G401 (cell line): ENCODE data around the gene PDZD2. TPM values are rescaled to one million over a fixed set of nuclear protein-coding genes. Genes with fewer than 3 reads are reported as not detected.

Experiments used
- DNase-seq: peaks from one replicate; pipeline ENCODE4 v3.0.0-alpha.2; 2015; ENCODE audit warnings: low spot score
- in situ Hi-C: cut with HindIII; loops from 2 replicates; pipeline ENCODE4 v1.10.0; 2016; ENCODE audit warnings: low sequenced_read_pairs, mixed read lengths
- total RNA-seq: library from RNA; depleted of rRNA; stranded (reverse); fragments of >200 nt; shearing (Covaris generic); gene quantifications from 2 replicates; pipeline ENCODE4 v1.2.3, GENCODE V29; 2014

PDZD2 gene
- total RNA-seq, 1 experiment from 2014 or later = 9.3 TPM

- in situ Hi-C loops = no loop called here
These were observed 206.4 kb downstream of the PDZD2 start for GRCh38 chr5:31845361-31845760.

GRCh38 chr5:31846934-31847333, 208.0 kb downstream of the PDZD2 start:
- in situ Hi-C loops = no loop called here
- DNase-seq = no peak

More at GRCh38 chr5:31845361-31845760, 206.4 kb downstream of the PDZD2 start:
- no peak for DNase-seq

GRCh38 chr5:31847354-31847753, 208.4 kb downstream of the PDZD2 start:
- in situ Hi-C loops = no loop called here

GRCh38 chr5:31850981-31851689, 212.2 kb downstream of the PDZD2 start:
- no peak for DNase-seq
- in situ Hi-C loops = no loop called here

More at GRCh38 chr5:31847354-31847753, 208.4 kb downstream of the PDZD2 start:
- peak; percentile 93 for DNase-seq

GRCh38 chr5:31853398-31854135, 214.6 kb downstream of the PDZD2 start:
- no peak for DNase-seq
- in situ Hi-C loops = no loop called here

- DNase-seq = peak; percentile 11
These were observed 215.5 kb downstream of the PDZD2 start for GRCh38 chr5:31854181-31855133.

GRCh38 chr5:31855134-31856040, 216.5 kb downstream of the PDZD2 start:
- DNase-seq = peak; percentile 15
- in situ Hi-C loops = no loop called here

More at GRCh38 chr5:31854181-31855133, 215.5 kb downstream of the PDZD2 start:
- in situ Hi-C loops = no loop called here

- DNase-seq = no peak
- in situ Hi-C loops = no loop called here
These were observed 220.2 kb downstream of the PDZD2 start for GRCh38 chr5:31859096-31859495.

GRCh38 chr5:31860278-31860677, 221.3 kb downstream of the PDZD2 start:
- in situ Hi-C loops = no loop called here
- no peak for DNase-seq

- no peak for DNase-seq
- in situ Hi-C loops = no loop called here
These were observed 221.9 kb downstream of the PDZD2 start for GRCh38 chr5:31860726-31861433.

- no peak for DNase-seq
- in situ Hi-C loops = no loop called here
These were observed 222.7 kb downstream of the PDZD2 start for GRCh38 chr5:31861601-31862000.

- in situ Hi-C loops = no loop called here
- no peak for DNase-seq
These were observed 225.1 kb downstream of the PDZD2 start for GRCh38 chr5:31863991-31864411.

- DNase-seq = no peak
- in situ Hi-C loops = no loop called here
These were observed 227.2 kb downstream of the PDZD2 start for GRCh38 chr5:31866166-31866565.

GRCh38 chr5:31867219-31867618, 228.3 kb downstream of the PDZD2 start:
- in situ Hi-C loops = no loop called here
- DNase-seq = no peak

- in situ Hi-C loops = no loop called here
- DNase-seq = no peak
These were observed 241.5 kb downstream of the PDZD2 start for GRCh38 chr5:31880449-31880848.

- DNase-seq = no peak
- in situ Hi-C loops = no loop called here
These were observed 246.0 kb downstream of the PDZD2 start for GRCh38 chr5:31884896-31885295.

- in situ Hi-C loops = no loop called here
- no peak for DNase-seq
These were observed 247.3 kb downstream of the PDZD2 start for GRCh38 chr5:31886206-31886605.

GRCh38 chr5:31887556-31887955, 248.6 kb downstream of the PDZD2 start:
- in situ Hi-C loops = no loop called here
- no peak for DNase-seq
